Testis (tissue), 2 donors: ENCODE data around the gene TMEM37.

Source experiments
- POLR2A ChIP-seq: fragments of 450-650 bp; IDR thresholded peaks from one replicate; pipeline ENCODE4 v1.6.1; 2017; ENCODE audit warnings: antibody characterized with exemption, mild to moderate bottlenecking, moderate library complexity
- TF ChIP-seq, protein P1 (sequence below), 3 experiments: fragments of 450-650 bp in 2 of 3; fragments of 200-600 bp in 1 of 3; sonication (generic) in 1 of 3; IDR thresholded peaks; one replicate each; pipeline ENCODE4 v1.5.1; 2016 to 2019; ENCODE audit warnings: antibody characterized with exemption in 3 of 3, mild to moderate bottlenecking in 2 of 3, moderate library complexity in 1 of 3

DNA sequence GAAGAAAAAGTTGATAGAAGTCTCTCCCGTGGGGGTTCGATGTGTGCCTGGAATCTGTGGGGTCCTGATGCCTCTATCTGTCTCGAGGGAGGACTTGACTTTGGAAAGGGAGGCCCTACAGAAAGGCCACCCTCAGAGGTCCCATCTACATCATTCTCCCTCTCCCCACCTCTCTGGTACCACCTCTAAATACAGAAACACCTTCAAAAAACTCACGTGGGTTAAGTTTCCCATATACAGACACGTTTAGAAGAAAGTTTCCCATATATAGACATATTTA is 5.3 kb upstream of the TMEM37 start:
- no peak for TF ChIP-seq POLR2A
- TF ChIP-seq, protein P1, sequence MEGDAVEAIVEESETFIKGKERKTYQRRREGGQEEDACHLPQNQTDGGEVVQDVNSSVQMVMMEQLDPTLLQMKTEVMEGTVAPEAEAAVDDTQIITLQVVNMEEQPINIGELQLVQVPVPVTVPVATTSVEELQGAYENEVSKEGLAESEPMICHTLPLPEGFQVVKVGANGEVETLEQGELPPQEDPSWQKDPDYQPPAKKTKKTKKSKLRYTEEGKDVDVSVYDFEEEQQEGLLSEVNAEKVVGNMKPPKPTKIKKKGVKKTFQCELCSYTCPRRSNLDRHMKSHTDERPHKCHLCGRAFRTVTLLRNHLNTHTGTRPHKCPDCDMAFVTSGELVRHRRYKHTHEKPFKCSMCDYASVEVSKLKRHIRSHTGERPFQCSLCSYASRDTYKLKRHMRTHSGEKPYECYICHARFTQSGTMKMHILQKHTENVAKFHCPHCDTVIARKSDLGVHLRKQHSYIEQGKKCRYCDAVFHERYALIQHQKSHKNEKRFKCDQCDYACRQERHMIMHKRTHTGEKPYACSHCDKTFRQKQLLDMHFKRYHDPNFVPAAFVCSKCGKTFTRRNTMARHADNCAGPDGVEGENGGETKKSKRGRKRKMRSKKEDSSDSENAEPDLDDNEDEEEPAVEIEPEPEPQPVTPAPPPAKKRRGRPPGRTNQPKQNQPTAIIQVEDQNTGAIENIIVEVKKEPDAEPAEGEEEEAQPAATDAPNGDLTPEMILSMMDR (IDR thresholded peaks at IDR 0.05): no peak
